Measurements from ENCODE around the gene GALNT17.
"Not testable (repeated sequence)": the region's sequence is repeated elsewhere in the genome, so short reads cannot be mapped to it uniquely, and the experiment has no call there.

- not testable (repeated sequence) for TF ChIP-seq CTCF (conservative IDR thresholded peaks at IDR 0.05; ENCODE audit: low read length); EZH2phosphoT487 (IDR thresholded peaks at IDR 0.05; ENCODE audit: borderline replicate concordance)
Measured at GRCh38 chr7:71209484-71209883, 77.5 kb downstream of the GALNT17 start.

All from Loucy (cell line).